Neutrophil (primary cell): Measurements from ENCODE around the gene SERINC4.
A peak's percentile ranks its signal among the peaks of the same experiment; 100 is the strongest.
"Not testable (repeated sequence)": the region's sequence is repeated elsewhere in the genome, so short reads cannot be mapped to it uniquely, and the experiment has no call there.

Experiments used
- H3K27ac ChIP-seq: fragments of 200-600 bp; sonication (generic); 2 replicates; pipeline ENCODE4 v1.5.1; 2016; ENCODE audit warnings: mild to moderate bottlenecking, moderate library complexity
- H3K27me3 ChIP-seq: fragments of 200-600 bp; sonication (generic); 2 replicates; pipeline ENCODE4 v1.6.0; 2016; ENCODE audit warnings: mild to moderate bottlenecking
- H3K36me3 ChIP-seq: fragments of 200-600 bp; sonication (generic); 2 replicates; pipeline ENCODE4 v1.5.1; 2017
- H3K4me1 ChIP-seq, 2 experiments: fragments of 200-600 bp in 1 of 2; sonication (generic) in 1 of 2; 1 replicate in 1 of 2; 2 replicates in 1 of 2; pipeline versions ENCODE4 v1.5.1 to v1.6.1; 2013 to 2016; ENCODE audit warnings: low read depth in 1 of 2, low read length in 1 of 2, mild to moderate bottlenecking in 1 of 2, moderate library complexity in 1 of 2; ENCODE audit not compliant: control insufficient read depth in 1 of 2, insufficient read depth in 1 of 2
- H3K4me3 ChIP-seq, 2 experiments: fragments of 200-600 bp in 1 of 2; sonication (generic) in 1 of 2; 1 replicate in 1 of 2; 2 replicates in 1 of 2; pipeline ENCODE4 v1.5.1; 2013 to 2016; ENCODE audit warnings: low read depth in 1 of 2, low read length in 1 of 2, mild to moderate bottlenecking in 1 of 2, moderate library complexity in 1 of 2
- H3K9me3 ChIP-seq: fragments of 200-600 bp; sonication (generic); 2 replicates; pipeline ENCODE4 v1.5.1; 2016
- TF ChIP-seq, protein P1 (sequence below): fragments of 200-600 bp; sonication (generic); IDR thresholded peaks from 2 replicates; pipeline ENCODE4 v1.5.1; 2016; ENCODE audit warnings: antibody characterized with exemption

The SERINC4 gene

DNA sequence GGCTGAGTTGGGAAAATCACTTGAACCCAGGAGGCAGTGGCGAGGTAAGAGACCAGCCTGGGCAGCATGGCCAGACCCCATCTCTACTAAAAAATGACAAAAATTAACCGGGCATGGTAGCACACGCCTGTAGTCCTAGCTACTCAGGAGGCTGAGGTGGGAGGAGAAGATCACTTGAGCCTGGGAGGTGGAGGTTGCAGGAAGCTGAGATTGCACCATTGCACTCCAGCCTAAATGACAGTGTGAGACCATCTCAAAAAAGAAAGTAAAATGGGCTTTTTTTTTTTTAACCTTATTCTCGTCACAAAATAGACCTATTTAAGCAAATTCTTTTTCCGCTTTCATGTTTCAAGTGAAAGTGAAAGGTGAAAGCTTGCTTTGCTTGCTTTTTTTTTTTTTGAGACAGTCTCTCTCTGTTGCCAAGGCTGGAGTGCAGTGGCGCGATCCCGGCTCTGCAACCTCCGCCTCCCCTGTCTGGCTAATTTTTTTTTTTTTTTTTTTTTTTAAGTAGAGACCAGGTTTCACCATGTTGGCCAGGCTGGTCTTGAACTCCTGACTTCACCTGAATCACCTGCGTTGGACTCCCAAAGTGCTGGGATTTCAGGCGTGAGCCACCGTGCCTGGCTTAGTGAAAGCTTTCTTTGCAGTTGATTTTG is 50.2 kb downstream of the SERINC4 start:
- Histone ChIP-seq H3K27me3 (no peaks in the 10 kb centered on the region), H3K27ac (peak overlapping the region; percentile 27), H3K4me3 (no peak overlapping the region), H3K4me1 (peaks cover 4 to 18% of the 10 kb centered on the region in 2 experiments), H3K9me3 (no peaks in the 10 kb centered on the region), H3K36me3 (peaks cover 5% of the 10 kb centered on the region)
- TF ChIP-seq, protein P1, sequence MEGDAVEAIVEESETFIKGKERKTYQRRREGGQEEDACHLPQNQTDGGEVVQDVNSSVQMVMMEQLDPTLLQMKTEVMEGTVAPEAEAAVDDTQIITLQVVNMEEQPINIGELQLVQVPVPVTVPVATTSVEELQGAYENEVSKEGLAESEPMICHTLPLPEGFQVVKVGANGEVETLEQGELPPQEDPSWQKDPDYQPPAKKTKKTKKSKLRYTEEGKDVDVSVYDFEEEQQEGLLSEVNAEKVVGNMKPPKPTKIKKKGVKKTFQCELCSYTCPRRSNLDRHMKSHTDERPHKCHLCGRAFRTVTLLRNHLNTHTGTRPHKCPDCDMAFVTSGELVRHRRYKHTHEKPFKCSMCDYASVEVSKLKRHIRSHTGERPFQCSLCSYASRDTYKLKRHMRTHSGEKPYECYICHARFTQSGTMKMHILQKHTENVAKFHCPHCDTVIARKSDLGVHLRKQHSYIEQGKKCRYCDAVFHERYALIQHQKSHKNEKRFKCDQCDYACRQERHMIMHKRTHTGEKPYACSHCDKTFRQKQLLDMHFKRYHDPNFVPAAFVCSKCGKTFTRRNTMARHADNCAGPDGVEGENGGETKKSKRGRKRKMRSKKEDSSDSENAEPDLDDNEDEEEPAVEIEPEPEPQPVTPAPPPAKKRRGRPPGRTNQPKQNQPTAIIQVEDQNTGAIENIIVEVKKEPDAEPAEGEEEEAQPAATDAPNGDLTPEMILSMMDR = no peak

- H3K9me3 ChIP-seq = no peaks in the 10 kb centered on the region
- H3K36me3 ChIP-seq = no peaks in the 10 kb centered on the region
- no peaks in the 10 kb centered on the region for H3K27me3 ChIP-seq
- TF ChIP-seq, protein P1 = no peak
- H3K4me1 ChIP-seq = peaks cover 4 to 18% of the 10 kb centered on the region in 2 experiments
- no peak overlapping the region for H3K27ac ChIP-seq
- no peak overlapping the region for H3K4me3 ChIP-seq
Observed at GRCh38 chr15:43748376-43748775, 51.6 kb downstream of the SERINC4 start.

- Histone ChIP-seq H3K4me3 (peak overlapping the region; percentile 74 to 86), H3K4me1 (peaks cover 4 to 18% of the 10 kb centered on the region in 2 experiments), H3K27ac (peak overlapping the region; percentile 89)
- not testable (repeated sequence) for H3K36me3 ChIP-seq, H3K27me3 ChIP-seq, H3K9me3 ChIP-seq
Observed at GRCh38 chr15:43746903-43747309, 53.1 kb downstream of the SERINC4 start.

DNA sequence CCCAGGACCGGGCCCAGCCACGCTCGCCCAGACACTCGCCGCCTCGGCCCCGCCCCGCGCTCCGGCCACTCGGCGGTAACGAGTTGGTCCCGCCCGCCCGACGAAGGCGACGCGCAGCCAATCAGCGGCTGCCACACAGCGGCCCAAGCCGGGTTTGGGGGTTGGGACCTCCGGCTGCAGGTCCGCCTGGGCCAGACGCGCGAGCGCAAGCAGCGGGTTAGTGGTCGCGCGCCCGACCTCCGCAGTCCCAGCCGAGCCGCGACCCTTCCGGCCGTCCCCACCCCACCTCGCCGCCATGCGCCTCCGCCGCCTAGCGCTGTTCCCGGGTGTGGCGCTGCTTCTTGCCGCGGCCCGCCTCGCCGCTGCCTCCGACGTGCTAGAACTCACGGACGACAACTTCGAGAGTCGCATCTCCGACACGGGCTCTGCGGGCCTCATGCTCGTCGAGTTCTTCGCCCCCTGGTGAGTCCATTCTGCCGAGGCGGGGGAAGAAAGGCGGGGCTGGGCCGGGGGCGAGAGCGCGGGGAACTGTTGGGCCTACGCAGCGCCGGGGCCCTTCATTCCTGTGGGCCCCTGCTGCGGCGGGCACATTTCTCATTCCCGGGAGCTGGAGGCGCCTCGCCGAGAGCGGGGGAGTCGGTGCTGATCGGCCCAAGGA is 53.6 kb downstream of the SERINC4 start, which contains the start of gene PDIA3:
PDIA3 (plus strand) TSS at position 194 of the 658 bp plus-strand sequence; CDS start at position 296, 102 bp downstream.
- Histone ChIP-seq H3K4me3 (peak within 1 kb of the TSS; percentile 74 to 86), H3K4me1 (peaks cover 4 to 18% of the 10 kb centered on the region in 2 experiments), H3K27ac (peak within 1 kb of the TSS; percentile 89)
- H3K36me3 ChIP-seq, H3K9me3 ChIP-seq, H3K27me3 ChIP-seq: not testable (repeated sequence)
- TF ChIP-seq, protein P1 = peak; percentile 67
